Measurements from ENCODE around the gene PARD3.

GRCh38 chr10:34386921-34387320 is 428.2 kb downstream of the PARD3 start:
- TF ChIP-seq POLR2A (IDR thresholded peaks at IDR 0.05) (no peak), CTCF (IDR thresholded peaks at IDR 0.05) (no peak), EP300 (IDR thresholded peaks at IDR 0.05) (no peak)
